Measurements from ENCODE around the gene PIP5K1C. TPM values are rescaled to one million over a fixed set of nuclear protein-coding genes. Genes with fewer than 3 reads are reported as not detected.

The PIP5K1C gene
- total RNA-seq, 1 experiment from 2014 or later, result 34.0 TPM

- Mint-ChIP-seq H3K4me1 (0 out of 2 replicates have a peak, but pooled peaks cover 3% of the 10 kb centered on the region), H3K36me3 (peaks cover 3% of the 10 kb centered on the region), H3K27ac (peak overlapping the region; percentile 36; the same call in 1 of the 2 replicates), H3K27me3 (ENCODE audit: low read depth) (no peaks in the 10 kb centered on the region), H3K9me3 (no peaks in the 10 kb centered on the region), H3K4me3 (no peak overlapping the region)
- DNase-seq (ENCODE audit: low spot score) (peak; percentile 42), ATAC-seq (peak; percentile 50)
- TF ChIP-seq TCF7 (CRISPR knock-in tag; IDR thresholded peaks at IDR 0.05; ENCODE audit: low read depth) (no peak), SP1 (CRISPR knock-in tag; conservative IDR thresholded peaks at IDR 0.05) (no peak)
- TF ChIP-seq, protein P1, sequence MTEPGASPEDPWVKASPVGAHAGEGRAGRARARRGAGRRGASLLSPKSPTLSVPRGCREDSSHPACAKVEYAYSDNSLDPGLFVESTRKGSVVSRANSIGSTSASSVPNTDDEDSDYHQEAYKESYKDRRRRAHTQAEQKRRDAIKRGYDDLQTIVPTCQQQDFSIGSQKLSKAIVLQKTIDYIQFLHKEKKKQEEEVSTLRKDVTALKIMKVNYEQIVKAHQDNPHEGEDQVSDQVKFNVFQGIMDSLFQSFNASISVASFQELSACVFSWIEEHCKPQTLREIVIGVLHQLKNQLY (CRISPR knock-in tag; IDR thresholded peaks at IDR 0.05), result no peak
- ChIA-PET POLR2A (no interaction called here), CTCF (interaction anchor here (0.6 kb wide), 1 partner anchor 10 kb away, joined by 3 read pairs; the partner anchor contains the start of gene CACTIN)
Observed at GRCh38 chr19:3617463-3617862, 82.8 kb downstream of the PIP5K1C start.

GRCh38 chr19:3615524-3616135, 84.6 kb downstream of the PIP5K1C start:
- H3K9me3 Mint-ChIP-seq, result no peaks in the 10 kb centered on the region
- no peak overlapping the region for H3K4me3 Mint-ChIP-seq
- ChIA-PET CTCF (interaction anchor here (1.8 kb wide), 1 partner anchor 24 kb away, joined by 5 read pairs; no protein-coding TSS in a partner anchor), POLR2A (no interaction called here)
- DNase-seq (ENCODE audit: low spot score) (no peak), ATAC-seq (no peak)
- no peak overlapping the region; the same call in 1 of the 2 replicates for H3K27ac Mint-ChIP-seq
- no peaks in the 10 kb centered on the region; the same call in 1 of the 2 replicates for H3K36me3 Mint-ChIP-seq
- no peaks in the 10 kb centered on the region for H3K27me3 Mint-ChIP-seq (ENCODE audit: low read depth)
- H3K4me1 Mint-ChIP-seq, result 0 out of 2 replicates have a peak, but pooled peaks cover 3% of the 10 kb centered on the region
- TF ChIP-seq NR1H2 (CRISPR knock-in tag; IDR thresholded peaks at IDR 0.05) (no peak), ZBTB43 (CRISPR knock-in tag; IDR thresholded peaks at IDR 0.05) (no peak), ATF2 (CRISPR knock-in tag; IDR thresholded peaks at IDR 0.05; ENCODE audit: borderline replicate concordance, low read depth) (no peak), IRF2 (CRISPR knock-in tag; IDR thresholded peaks at IDR 0.05; ENCODE audit: borderline replicate concordance, low read depth) (no peak), ZNF671 (CRISPR knock-in tag; IDR thresholded peaks at IDR 0.05) (no peak), ZMAT4 (CRISPR knock-in tag; IDR thresholded peaks at IDR 0.05) (no peak), ELF4 (CRISPR knock-in tag; IDR thresholded peaks at IDR 0.05; ENCODE audit: low read depth) (no peak), GRHL2 (CRISPR knock-in tag; IDR thresholded peaks at IDR 0.05; ENCODE audit: insufficient replicate concordance, severe bottlenecking) (no peak), FOXJ3 (CRISPR knock-in tag; IDR thresholded peaks at IDR 0.05; ENCODE audit: borderline replicate concordance) (no peak)
- TF ChIP-seq, protein P2, sequence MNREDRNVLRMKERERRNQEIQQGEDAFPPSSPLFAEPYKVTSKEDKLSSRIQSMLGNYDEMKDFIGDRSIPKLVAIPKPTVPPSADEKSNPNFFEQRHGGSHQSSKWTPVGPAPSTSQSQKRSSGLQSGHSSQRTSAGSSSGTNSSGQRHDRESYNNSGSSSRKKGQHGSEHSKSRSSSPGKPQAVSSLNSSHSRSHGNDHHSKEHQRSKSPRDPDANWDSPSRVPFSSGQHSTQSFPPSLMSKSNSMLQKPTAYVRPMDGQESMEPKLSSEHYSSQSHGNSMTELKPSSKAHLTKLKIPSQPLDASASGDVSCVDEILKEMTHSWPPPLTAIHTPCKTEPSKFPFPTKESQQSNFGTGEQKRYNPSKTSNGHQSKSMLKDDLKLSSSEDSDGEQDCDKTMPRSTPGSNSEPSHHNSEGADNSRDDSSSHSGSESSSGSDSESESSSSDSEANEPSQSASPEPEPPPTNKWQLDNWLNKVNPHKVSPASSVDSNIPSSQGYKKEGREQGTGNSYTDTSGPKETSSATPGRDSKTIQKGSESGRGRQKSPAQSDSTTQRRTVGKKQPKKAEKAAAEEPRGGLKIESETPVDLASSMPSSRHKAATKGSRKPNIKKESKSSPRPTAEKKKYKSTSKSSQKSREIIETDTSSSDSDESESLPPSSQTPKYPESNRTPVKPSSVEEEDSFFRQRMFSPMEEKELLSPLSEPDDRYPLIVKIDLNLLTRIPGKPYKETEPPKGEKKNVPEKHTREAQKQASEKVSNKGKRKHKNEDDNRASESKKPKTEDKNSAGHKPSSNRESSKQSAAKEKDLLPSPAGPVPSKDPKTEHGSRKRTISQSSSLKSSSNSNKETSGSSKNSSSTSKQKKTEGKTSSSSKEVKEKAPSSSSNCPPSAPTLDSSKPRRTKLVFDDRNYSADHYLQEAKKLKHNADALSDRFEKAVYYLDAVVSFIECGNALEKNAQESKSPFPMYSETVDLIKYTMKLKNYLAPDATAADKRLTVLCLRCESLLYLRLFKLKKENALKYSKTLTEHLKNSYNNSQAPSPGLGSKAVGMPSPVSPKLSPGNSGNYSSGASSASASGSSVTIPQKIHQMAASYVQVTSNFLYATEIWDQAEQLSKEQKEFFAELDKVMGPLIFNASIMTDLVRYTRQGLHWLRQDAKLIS (CRISPR knock-in tag; IDR thresholded peaks at IDR 0.05; ENCODE audit: borderline replicate concordance), result no peak
- TF ChIP-seq, protein P3, sequence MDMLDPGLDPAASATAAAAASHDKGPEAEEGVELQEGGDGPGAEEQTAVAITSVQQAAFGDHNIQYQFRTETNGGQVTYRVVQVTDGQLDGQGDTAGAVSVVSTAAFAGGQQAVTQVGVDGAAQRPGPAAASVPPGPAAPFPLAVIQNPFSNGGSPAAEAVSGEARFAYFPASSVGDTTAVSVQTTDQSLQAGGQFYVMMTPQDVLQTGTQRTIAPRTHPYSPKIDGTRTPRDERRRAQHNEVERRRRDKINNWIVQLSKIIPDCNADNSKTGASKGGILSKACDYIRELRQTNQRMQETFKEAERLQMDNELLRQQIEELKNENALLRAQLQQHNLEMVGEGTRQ (CRISPR knock-in tag; IDR thresholded peaks at IDR 0.05), result no peak
